NT2/D1 (cell line): Measurements from ENCODE around the gene PSKH1.

Source experiments
- YY1 ChIP-seq: IDR thresholded peaks from 2 replicates; pipeline ENCODE4 v1.6.1; 2011; ENCODE audit not compliant: insufficient read length, insufficient read depth
- ZNF274 ChIP-seq: IDR thresholded peaks from 2 replicates; pipeline ENCODE4 v1.6.1; 2011; ENCODE audit warnings: mild to moderate bottlenecking, low read depth, low read length

GRCh38 chr16:67892375-67892774 is 679 bp upstream of the PSKH1 start:
- TF ChIP-seq ZNF274 = no peak
- TF ChIP-seq YY1 = no peak
